NCI-H2107 (cell line): ENCODE data around the gene KCNJ9.

ENCODE experiments used
- DNase-seq: peaks from one replicate; lab custom pipeline; 2025; lab: John Stamatoyannopoulos, UW

The KCNJ9 gene

GRCh38 chr1:160087118-160087662, 5.9 kb downstream of the KCNJ9 start:
- DNase-seq = no peak

- no peak for DNase-seq
Measured at GRCh38 chr1:160089883-160090282, 8.5 kb downstream of the KCNJ9 start.

- DNase-seq = no peak
Measured at GRCh38 chr1:160090760-160091159, 9.4 kb downstream of the KCNJ9 start.

GRCh38 chr1:160091666-160092223, 10.4 kb downstream of the KCNJ9 start:
- no peak for DNase-seq

GRCh38 chr1:160092366-160093068, 11.2 kb downstream of the KCNJ9 start:
- no peak for DNase-seq

- DNase-seq = no peak
Measured at GRCh38 chr1:160093069-160093395, 11.7 kb downstream of the KCNJ9 start.

- DNase-seq = no peak
Measured at GRCh38 chr1:160093624-160094290, 12.4 kb downstream of the KCNJ9 start.

GRCh38 chr1:160094291-160094625, 12.9 kb downstream of the KCNJ9 start:
- no peak for DNase-seq

GRCh38 chr1:160094806-160095205, 13.5 kb downstream of the KCNJ9 start:
- DNase-seq = no peak

- DNase-seq = no peak
Measured at GRCh38 chr1:160095382-160096105, 14.2 kb downstream of the KCNJ9 start.

- DNase-seq = no peak
Measured at GRCh38 chr1:160096274-160097116, 15.2 kb downstream of the KCNJ9 start.

GRCh38 chr1:160097151-160097910, 16.0 kb downstream of the KCNJ9 start:
- DNase-seq = no peak

- peak; percentile 98 for DNase-seq
Measured at GRCh38 chr1:160097911-160098851, 16.8 kb downstream of the KCNJ9 start, which contains the start of gene IGSF8. Gene IGSF8 (minus strand): TSS chr1:160098619. CDS start chr1:160098472, 147 bp downstream.

- DNase-seq = peak; percentile 98
Measured at GRCh38 chr1:160098852-160099561, 17.7 kb downstream of the KCNJ9 start.

- DNase-seq = no peak
Measured at GRCh38 chr1:160099716-160100375, 18.5 kb downstream of the KCNJ9 start.

- DNase-seq = peak; percentile 74
Measured at GRCh38 chr1:160101037-160101716, 19.8 kb downstream of the KCNJ9 start.

GRCh38 chr1:160101717-160102522, 20.6 kb downstream of the KCNJ9 start:
- no peak for DNase-seq
